ENCODE results near the gene TRAF1.

- no peak for TF ChIP-seq POLR2A (IDR thresholded peaks at IDR 0.05)
- no peak for TF ChIP-seq CTCF (IDR thresholded peaks at IDR 0.05)
Observed at GRCh38 chr9:120948824-120949223, 22.2 kb upstream of the TRAF1 start.
